SU-DHL-6 (cell line): ENCODE data around the gene FSTL1.

Source experiments
- H2AFZ ChIP-seq: fragments of 200-600 bp; sonication (generic); 2 replicates; pipeline ENCODE4 v1.6.1; 2014; ENCODE audit warnings: low read depth, mild to moderate bottlenecking, moderate library complexity, mixed read lengths, antibody characterized with exemption, low read length; ENCODE audit not compliant: severe bottlenecking
- H3F3A ChIP-seq: fragments of 200-600 bp; shearing (Covaris generic); 2 replicates; pipeline ENCODE4 v1.6.0; 2016; ENCODE audit warnings: antibody characterized with exemption, mild to moderate bottlenecking; ENCODE audit not compliant: insufficient read depth
- H3K27ac ChIP-seq: fragments of 200-600 bp; sonication (generic); 2 replicates; pipeline ENCODE4 v1.5.1; 2016; ENCODE audit warnings: low read depth, mild to moderate bottlenecking, low read length, moderate library complexity, mixed read lengths
- H3K27me3 ChIP-seq: fragments of 200-600 bp; sonication (generic), shearing (Covaris generic); 2 replicates; pipeline ENCODE4 v1.6.0; 2014; ENCODE audit warnings: mild to moderate bottlenecking, low read length
- H3K36me3 ChIP-seq: fragments of 200-600 bp; sonication (generic); 2 replicates; pipeline ENCODE4 v1.6.1; 2014; ENCODE audit warnings: mild to moderate bottlenecking, low read length, mixed read lengths
- H3K4me2 ChIP-seq: fragments of 300-600, 200-600 bp; shearing (Covaris generic), sonication (generic); 2 replicates; pipeline ENCODE4 v1.6.0; 2014; ENCODE audit warnings: low read length, low read depth, mild to moderate bottlenecking; ENCODE audit not compliant: poor library complexity, severe bottlenecking
- H3K4me3 ChIP-seq: fragments of 200-600 bp; sonication (generic); 2 replicates; pipeline ENCODE4 v1.5.1; 2014; ENCODE audit warnings: antibody characterized with exemption, low read length, mild to moderate bottlenecking, mixed read lengths; ENCODE audit not compliant: insufficient read depth, poor library complexity, severe bottlenecking
- H3K79me2 ChIP-seq: fragments of 200-600 bp; sonication (generic); 2 replicates; pipeline ENCODE4 v1.6.1; 2014; ENCODE audit warnings: mild to moderate bottlenecking, low read length, moderate library complexity; ENCODE audit not compliant: insufficient read depth
- H3K9ac ChIP-seq: fragments of 200-600 bp; sonication (generic); 2 replicates; pipeline ENCODE4 v1.7.0; 2014; ENCODE audit warnings: mild to moderate bottlenecking, low read length
- H3K9me2 ChIP-seq: fragments of 200-600 bp; sonication (generic); replicated peaks from 2 replicates; pipeline ENCODE4 v1.6.1; 2014; ENCODE audit warnings: low read length; ENCODE audit not compliant: insufficient read depth
- H3K9me3 ChIP-seq: fragments of 200-600 bp; sonication (generic); 2 replicates; pipeline ENCODE4 v1.6.1; 2014; ENCODE audit warnings: low read length, mixed read lengths; ENCODE audit not compliant: insufficient read depth
- H4K20me1 ChIP-seq: fragments of 200-600 bp; sonication (generic); 2 replicates; pipeline ENCODE4 v1.6.1; 2014; ENCODE audit warnings: low read depth, mild to moderate bottlenecking, antibody characterized with exemption, low read length, moderate library complexity, mixed read lengths
- EZH2phosphoT487 ChIP-seq: fragments of 200-600 bp; sonication (generic), shearing (Covaris generic); conservative IDR thresholded peaks from 2 replicates; pipeline ENCODE4 v1.6.1; 2018; ENCODE audit warnings: mild to moderate bottlenecking, antibody characterized with exemption, low read length, moderate library complexity, mixed read lengths
- TF ChIP-seq, protein P1 (sequence below): fragments of 200-600 bp; sonication (generic); IDR thresholded peaks from one replicate; pipeline ENCODE4 v1.5.1; 2017; ENCODE audit warnings: antibody characterized with exemption, mild to moderate bottlenecking, low read length, moderate library complexity; ENCODE audit not compliant: insufficient read depth, poor library complexity, severe bottlenecking

FSTL1 gene

DNA sequence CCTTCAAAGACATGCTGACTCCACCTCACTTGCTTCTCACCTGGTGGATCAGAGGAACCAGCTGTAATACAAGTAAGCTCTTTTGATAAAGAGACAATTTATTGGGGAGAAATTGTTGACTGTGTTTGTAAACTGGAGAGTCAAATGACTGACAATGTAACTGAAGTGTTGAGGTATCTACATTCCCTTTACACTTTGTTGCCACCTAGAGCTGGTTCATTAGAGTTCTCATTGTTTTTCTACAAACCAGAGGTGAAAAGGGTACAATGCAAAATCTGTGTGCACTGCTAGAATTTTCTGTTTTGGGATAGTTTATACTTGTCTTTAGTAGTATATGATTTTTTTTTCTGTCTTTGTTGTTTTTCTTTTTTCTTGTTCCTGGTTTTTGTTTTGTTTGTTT, 93.0 kb downstream of the FSTL1 start:
- Histone ChIP-seq H3K9me3 (no peaks in the 10 kb centered on the region), H3K4me2 (no peak overlapping the region), H3K36me3 (no peaks in the 10 kb centered on the region), H4K20me1 (no peaks in the 10 kb centered on the region), H3K4me3 (no peak overlapping the region), H3K27ac (no peak overlapping the region), H3K9me2 (no peaks in the 10 kb centered on the region), H3K79me2 (no peaks in the 10 kb centered on the region), H3F3A (no peaks in the 10 kb centered on the region), H2AFZ (no peak overlapping the region), H3K9ac (no peak overlapping the region), H3K27me3 (no peaks in the 10 kb centered on the region)
- no peak for TF ChIP-seq EZH2phosphoT487
- TF ChIP-seq, protein P1, sequence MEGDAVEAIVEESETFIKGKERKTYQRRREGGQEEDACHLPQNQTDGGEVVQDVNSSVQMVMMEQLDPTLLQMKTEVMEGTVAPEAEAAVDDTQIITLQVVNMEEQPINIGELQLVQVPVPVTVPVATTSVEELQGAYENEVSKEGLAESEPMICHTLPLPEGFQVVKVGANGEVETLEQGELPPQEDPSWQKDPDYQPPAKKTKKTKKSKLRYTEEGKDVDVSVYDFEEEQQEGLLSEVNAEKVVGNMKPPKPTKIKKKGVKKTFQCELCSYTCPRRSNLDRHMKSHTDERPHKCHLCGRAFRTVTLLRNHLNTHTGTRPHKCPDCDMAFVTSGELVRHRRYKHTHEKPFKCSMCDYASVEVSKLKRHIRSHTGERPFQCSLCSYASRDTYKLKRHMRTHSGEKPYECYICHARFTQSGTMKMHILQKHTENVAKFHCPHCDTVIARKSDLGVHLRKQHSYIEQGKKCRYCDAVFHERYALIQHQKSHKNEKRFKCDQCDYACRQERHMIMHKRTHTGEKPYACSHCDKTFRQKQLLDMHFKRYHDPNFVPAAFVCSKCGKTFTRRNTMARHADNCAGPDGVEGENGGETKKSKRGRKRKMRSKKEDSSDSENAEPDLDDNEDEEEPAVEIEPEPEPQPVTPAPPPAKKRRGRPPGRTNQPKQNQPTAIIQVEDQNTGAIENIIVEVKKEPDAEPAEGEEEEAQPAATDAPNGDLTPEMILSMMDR, result no peak

DNA sequence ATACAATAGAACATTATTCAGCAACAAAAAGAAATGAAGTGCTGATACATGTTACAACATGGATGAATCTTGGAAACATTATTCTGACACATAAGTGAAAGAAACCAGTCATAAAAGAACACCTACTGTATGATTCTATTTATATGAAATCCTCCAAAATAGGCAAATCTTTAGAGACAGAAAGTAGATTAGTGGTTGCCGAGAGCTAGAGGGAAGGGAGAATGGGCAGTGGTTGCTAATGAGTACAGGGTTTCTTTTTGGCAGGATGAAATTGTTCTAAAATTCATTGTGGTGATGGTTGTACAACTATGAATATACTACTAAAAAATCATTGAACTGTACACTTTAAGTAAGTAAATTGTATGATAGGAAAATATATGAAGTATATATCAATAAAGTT, 95.3 kb downstream of the FSTL1 start:
- Histone ChIP-seq H4K20me1 (no peaks in the 10 kb centered on the region), H3K9me2 (no peaks in the 10 kb centered on the region), H3F3A (peaks cover under 1% of the 10 kb centered on the region; the same call in 1 of the 2 replicates), H3K36me3 (no peaks in the 10 kb centered on the region), H3K79me2 (no peaks in the 10 kb centered on the region), H3K4me2 (no peak overlapping the region), H3K4me3 (no peak overlapping the region), H3K27ac (no peak overlapping the region), H3K9me3 (no peaks in the 10 kb centered on the region), H2AFZ (no peak overlapping the region), H3K27me3 (no peaks in the 10 kb centered on the region), H3K9ac (no peak overlapping the region)
- no peak for TF ChIP-seq EZH2phosphoT487
- TF ChIP-seq, protein P1, result no peak

DNA sequence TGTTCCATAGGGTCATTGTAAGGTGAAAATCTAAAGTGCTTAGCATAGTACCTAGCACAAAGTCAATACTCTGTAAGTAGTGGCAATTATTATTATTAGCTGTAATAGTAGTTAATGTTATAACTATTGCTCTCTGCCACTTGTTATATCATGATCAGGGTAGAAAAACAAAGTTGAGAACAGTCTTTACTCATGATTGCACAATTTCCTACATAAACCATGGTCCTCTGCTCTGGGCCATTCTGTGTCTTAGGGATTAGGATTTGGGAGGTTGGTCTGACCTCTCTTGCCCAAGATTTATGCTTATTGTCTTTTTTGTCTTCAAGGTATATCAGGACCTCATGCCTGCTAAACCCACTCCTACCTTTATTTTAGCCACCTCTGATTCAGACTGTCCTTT, 97.3 kb downstream of the FSTL1 start:
- no peaks in the 10 kb centered on the region for H4K20me1 ChIP-seq
- TF ChIP-seq, protein P1, result no peak
- no peak for TF ChIP-seq EZH2phosphoT487

DNA sequence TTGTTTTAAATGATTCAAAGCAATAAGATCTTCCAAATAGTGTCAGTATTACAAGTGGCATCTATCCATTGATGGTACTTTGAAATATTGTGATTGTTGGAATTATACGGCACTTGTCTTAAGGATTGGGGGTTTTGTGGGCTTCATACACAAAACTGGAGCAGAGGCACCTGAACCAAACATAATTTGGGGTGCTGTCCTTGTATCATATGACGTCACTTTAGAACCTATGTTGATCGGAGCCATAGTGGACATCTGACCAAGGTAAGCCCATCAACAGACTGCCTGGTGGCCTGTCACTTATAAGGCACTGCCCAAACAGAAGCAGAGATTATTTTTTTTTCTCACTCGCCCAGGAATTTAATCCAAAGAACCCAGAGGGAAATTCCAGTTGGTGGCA, 98.8 kb downstream of the FSTL1 start:
- Histone ChIP-seq H3K9ac (no peak overlapping the region), H3K36me3 (0 out of 2 replicates have a peak, but pooled peaks cover under 1% of the 10 kb centered on the region), H3K9me3 (no peaks in the 10 kb centered on the region), H3K79me2 (peaks cover 18% of the 10 kb centered on the region), H4K20me1 (peaks cover 5% of the 10 kb centered on the region; the same call in 1 of the 2 replicates), H3K4me3 (no peak overlapping the region), H2AFZ (no peak overlapping the region), H3K4me2 (no peak overlapping the region), H3K9me2 (no peaks in the 10 kb centered on the region), H3K27ac (no peak overlapping the region), H3F3A (peaks cover 7% of the 10 kb centered on the region), H3K27me3 (no peaks in the 10 kb centered on the region)
- TF ChIP-seq, protein P1, result no peak
- no peak for TF ChIP-seq EZH2phosphoT487

More for the DNA sequence above, 97.3 kb downstream of the FSTL1 start:
- no peaks in the 10 kb centered on the region for H3K9me3 ChIP-seq
- H3K27me3 ChIP-seq, result no peaks in the 10 kb centered on the region
- no peak overlapping the region for H3K27ac ChIP-seq
- H3K79me2 ChIP-seq, result peaks cover 4% of the 10 kb centered on the region
- H3K4me2 ChIP-seq, result no peak overlapping the region
- H3K9ac ChIP-seq, result no peak overlapping the region
- H3K4me3 ChIP-seq, result no peak overlapping the region
- no peaks in the 10 kb centered on the region for H3K36me3 ChIP-seq
- H2AFZ ChIP-seq, result no peak overlapping the region
- H3F3A ChIP-seq, result peaks cover 7% of the 10 kb centered on the region
- no peaks in the 10 kb centered on the region for H3K9me2 ChIP-seq
